ENCODE results near the gene ZDHHC7.

DNA sequence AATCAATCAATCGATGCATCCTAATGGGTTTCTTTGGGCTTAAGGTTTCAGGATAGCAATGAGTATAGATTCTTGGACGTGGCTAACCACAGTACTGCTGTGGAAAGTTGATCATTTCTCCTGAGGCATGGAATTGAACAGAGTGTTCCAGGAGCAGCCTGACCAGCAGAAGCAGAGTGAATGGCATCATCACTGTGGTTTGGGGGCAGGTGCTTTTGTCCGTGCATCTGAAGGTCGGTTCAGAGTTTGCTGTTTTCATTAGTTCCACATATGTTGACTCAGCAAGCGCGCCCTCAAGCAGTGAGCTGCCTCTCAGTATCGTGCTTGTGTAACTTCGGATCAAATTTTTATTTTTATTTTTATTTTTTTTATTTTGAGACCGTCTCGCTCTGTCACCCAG is 41.2 kb upstream of the ZDHHC7 start:
- TF ChIP-seq POLR2A (IDR thresholded peaks at IDR 0.05; ENCODE audit: low read length) (no peak), GATA1 (IDR thresholded peaks at IDR 0.05; ENCODE audit: low read depth, low read length) (no peak)

Measured in erythroblast (primary cell).